ENCODE data around the gene PIGC. TPM values are rescaled to one million over a fixed set of nuclear protein-coding genes. Genes with fewer than 3 reads are reported as not detected.

The PIGC gene
- total RNA-seq = 21.3 and 25.7 TPM in 2 replicates
- 17.4 TPM for polyA plus RNA-seq (2012)

DNA sequence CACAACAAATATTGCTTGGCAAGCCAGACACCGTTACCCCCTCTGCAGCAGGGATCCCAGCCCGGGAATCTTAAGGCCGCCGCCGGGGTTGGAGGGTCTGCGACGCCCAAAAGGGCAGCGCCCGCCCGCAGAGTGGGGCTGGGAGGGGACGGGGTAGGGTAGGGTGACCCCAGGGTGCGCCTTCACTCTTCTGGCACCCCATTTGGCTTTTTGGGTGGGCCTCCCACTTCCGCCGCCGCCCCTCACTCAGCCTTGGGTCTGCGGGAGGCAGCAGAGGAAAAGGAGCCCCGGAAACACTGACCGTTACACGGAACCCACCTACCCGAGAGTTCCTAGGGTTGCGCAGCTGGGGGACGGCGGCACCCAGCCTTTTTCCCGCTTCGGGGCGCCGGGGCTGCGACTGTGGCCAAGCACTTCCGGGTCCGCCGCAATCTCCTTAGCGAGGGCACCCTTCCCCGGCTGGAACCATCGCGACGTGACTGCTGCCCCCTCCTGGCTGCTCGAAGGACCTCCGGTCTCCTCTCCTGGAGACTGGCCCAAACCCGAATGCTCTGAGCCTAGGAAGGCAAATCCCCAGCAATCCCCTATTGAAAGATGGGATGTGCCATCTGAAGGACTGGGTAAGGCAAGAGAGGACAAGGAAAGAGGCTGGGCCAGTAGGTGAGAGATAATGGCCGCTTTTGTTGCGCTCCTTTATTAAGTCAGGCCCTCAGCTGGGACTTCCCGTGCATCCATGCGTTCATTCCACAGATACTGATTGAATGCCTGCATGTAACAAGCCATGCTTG is at the start of gene PIGC:
Gene PIGC (minus strand): TSS at position 404 of the 788 bp plus-strand sequence. CDS start 1,447 bp downstream, outside the sequence.
- peak; percentile 91 for DNase-seq (ENCODE audit: low read depth)

DNA sequence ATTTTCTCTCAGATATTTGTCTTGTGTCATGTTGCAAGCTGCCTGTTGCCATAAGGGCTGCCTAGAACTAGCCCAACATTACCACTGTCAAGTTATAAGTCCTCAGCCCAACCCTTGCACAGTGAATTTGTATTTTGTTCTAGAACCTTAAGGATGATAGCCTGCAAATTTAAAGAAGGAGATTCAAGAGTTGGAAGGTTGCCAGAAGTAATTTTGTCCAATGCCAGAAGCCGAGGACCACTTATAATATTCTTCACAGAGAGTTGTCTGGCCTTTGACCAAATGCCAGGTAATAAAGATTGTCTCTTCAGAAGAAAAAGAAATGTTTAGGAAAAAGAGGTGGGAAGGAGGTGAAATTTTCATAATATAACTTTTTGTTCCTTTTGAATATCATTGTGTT is 48.6 kb upstream of the PIGC start:
- DNase-seq (ENCODE audit: low read depth) = no peak

- DNase-seq (ENCODE audit: low read depth) = no peak
Observed at GRCh38 chr1:172489847-172490246, 46.0 kb upstream of the PIGC start.

DNA sequence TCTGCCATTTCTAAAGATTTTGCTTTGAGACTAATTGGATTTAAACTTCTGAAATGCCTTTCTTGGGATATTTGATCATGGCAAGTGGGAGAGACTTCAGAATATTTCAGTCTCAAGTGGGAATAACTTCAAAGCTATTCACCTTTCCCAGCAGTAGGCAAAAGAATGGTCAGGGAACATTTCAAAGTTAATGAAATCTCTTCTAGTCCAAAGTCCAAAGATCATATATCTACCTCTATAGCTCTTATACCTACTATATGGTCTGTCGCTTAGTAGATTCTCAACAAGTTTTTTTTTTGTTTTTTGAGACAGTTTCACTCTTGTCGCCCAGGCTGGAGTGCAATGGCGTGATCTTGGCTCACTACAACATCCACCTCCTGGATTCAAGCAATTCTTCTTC is 44.5 kb upstream of the PIGC start:
- no peak for DNase-seq (ENCODE audit: low read depth)

GRCh38 chr1:172487550-172487949 is 43.7 kb upstream of the PIGC start:
- no peak for DNase-seq (ENCODE audit: low read depth)

- DNase-seq (ENCODE audit: low read depth) = no peak
Observed at GRCh38 chr1:172486805-172487454, 43.1 kb upstream of the PIGC start.

GRCh38 chr1:172485626-172486025 is 41.8 kb upstream of the PIGC start:
- DNase-seq (ENCODE audit: low read depth) = no peak

DNA sequence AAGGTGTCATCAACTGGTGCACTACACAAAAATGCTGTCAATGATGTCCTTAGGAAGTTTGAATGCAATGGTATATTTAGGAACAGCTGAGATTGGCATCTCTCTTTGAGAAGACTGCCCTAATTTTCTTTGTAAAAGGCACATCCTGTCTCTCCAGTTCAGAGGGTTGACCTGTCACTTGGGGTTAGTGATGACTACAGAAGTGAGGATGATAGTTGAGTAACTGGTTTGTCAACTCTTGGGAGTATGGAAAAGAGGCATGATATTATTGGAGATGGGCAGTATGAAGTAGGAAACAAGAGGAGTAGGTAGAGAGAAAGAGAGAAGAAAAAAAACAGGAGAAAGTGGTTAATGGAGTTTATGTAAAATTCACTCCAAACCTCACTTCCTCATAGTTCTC is 40.4 kb upstream of the PIGC start:
- DNase-seq (ENCODE audit: low read depth) = no peak

- no peak for DNase-seq (ENCODE audit: low read depth)
Observed at GRCh38 chr1:172483448-172483847, 39.6 kb upstream of the PIGC start.

DNA sequence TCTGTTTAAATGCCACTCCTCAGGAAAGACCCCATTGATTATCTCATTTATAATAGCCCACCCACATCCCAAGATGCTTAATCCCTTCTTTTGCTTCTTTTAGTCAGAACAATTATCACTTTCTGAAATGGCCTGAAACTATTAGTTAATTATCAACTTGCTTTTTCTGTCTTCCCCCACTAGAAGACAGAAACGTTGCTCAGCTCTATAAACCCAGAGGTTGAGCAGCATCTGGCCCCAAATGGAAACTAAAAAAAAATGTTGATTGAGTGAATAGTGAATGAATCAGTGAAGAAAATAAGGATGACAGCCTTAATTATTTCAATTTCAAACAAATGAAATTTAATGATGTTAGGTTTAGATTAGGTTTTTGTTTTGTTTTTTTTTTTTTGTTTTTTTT is 38.2 kb upstream of the PIGC start:
- no peak for DNase-seq (ENCODE audit: low read depth)

DNA sequence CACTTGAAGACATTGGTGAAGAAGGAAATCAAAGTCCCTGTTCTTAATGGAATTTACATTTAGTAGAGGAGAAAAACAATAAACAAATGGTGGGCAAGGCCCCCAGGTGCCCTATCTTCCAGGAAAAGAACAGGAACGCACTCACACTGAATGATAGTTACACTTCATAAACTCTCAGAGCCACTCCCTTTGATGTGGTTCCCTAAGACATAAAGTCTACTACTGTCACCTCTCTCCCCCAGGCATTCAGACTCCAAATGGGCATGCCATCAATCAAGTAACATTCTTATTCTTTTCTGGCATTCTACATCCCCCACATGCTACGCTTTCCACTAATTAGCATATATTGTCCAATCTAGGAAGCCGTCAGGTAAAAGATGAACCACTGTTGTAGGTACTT is 36.6 kb upstream of the PIGC start:
- DNase-seq (ENCODE audit: low read depth) = no peak

GRCh38 chr1:172478485-172478884 is 34.6 kb upstream of the PIGC start:
- no peak for DNase-seq (ENCODE audit: low read depth)

GRCh38 chr1:172477741-172478140 is 33.9 kb upstream of the PIGC start:
- DNase-seq (ENCODE audit: low read depth) = no peak

DNA sequence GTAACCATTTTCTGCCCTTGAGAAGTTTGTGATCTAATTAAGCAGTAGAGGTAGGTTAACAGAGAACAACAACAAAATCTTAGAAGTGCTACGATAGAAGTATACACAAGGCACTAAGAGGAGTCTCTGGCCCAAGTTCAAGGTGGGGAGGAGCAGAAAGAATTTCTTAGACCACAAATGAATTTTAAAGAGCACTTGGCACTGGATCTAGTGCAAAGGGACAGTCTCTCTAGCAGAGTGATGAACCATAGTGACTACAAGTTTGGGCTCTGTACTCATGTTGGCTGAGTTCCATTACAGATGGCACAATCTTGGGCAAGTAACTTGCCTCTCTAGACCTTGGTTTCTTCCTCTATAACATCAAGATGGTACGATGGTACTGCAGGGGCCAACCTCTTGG is 33.3 kb upstream of the PIGC start:
- no peak for DNase-seq (ENCODE audit: low read depth)

GRCh38 chr1:172476218-172476811 is 32.4 kb upstream of the PIGC start:
- no peak for DNase-seq (ENCODE audit: low read depth)

DNA sequence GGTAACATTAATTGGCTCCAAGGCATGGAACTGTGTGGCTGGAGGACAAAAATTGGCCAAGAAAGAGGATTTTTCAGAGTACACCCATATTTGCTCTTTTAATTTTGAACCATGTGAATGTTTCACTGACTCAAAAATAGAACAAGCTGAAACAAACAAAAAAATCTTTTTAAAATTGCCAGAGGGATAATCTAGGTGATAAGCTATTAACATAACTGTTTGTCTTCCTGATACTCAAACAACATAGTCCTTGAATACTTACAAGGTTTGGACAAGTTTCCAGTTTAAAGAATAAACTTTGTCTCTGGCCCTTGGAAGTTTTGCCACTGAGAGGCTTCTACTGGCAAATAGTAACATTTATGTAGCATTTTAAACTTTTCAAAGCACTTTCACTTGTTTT is 30.0 kb upstream of the PIGC start:
- DNase-seq (ENCODE audit: low read depth) = no peak

DNA sequence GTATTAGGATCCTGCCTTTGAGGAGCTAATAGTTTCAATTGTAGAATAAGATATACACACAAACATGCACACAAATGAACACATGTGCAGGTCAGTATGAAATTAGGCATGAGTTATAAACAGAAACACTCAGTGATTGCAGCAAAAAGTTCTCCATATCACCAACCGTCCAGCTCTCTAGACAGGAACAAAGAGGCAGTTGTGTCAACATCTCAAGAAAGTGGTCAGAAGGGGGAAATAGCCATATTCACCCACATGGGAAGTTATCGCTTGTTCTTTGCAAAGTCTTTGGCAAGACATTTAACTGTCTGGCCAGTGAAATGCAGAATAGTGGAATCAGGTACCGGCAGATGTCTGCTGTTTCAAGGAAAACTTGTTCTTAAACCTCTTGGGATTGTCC is 29.4 kb upstream of the PIGC start:
- no peak for DNase-seq (ENCODE audit: low read depth)

- no peak for DNase-seq (ENCODE audit: low read depth)
Observed at GRCh38 chr1:172472495-172472894, 28.6 kb upstream of the PIGC start.

DNA sequence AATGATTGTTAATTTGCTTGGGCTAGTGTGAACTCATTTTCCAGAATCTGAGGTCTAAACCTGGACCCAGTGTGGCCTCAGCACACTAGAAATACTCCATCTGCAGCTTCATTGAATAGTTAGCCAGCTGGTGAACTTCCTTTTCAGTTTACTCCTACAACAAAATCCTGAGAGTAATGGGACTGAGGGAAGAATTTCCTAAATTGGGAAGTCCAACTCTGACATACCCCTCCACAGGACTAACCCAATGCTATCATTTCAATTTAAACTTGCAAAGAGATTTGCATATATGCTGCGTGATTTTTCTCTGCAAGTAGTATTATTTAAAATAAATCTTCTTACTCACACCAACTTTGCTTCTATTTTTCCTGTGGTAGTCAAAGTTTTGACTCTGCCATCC is 27.8 kb upstream of the PIGC start:
- no peak for DNase-seq (ENCODE audit: low read depth)

DNA sequence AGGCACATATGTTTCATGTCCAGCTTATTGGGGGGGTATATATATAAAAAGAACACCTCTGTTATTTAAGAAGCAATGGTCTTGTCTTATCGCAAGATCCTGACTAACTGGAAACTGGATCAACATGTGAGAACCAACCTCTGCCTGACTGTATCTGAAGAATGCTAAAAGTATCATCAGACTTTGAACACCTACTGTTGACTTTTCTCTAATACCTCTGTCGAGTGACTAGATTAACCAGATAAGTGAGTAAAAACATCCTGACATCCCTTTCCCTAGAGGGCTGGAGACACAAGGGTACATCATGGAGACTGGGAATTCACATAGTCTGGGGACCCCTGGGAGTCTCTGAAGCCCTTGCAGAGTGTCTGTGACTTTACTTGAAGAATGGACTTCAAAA is 26.3 kb upstream of the PIGC start:
- DNase-seq (ENCODE audit: low read depth) = no peak

DNA sequence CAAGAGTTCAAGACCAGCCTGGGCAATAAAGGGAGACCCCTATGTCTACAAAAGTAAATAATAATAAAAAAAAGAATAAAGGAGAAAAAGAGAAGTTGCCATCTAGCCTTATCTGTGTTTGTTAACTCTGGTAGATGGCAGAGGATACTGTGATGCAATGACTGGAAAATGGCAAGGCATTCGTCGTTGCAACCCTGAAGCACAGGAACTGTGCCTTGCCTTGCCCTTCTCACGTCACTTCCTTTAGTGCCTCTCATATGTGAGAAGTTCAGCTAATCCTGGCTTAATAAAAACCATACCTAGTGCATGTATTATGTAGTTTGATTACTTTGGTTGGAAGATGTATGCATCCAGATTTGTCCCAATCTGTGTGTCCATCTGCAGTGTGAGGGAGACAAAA is 25.8 kb upstream of the PIGC start:
- no peak for DNase-seq (ENCODE audit: low read depth)

DNA sequence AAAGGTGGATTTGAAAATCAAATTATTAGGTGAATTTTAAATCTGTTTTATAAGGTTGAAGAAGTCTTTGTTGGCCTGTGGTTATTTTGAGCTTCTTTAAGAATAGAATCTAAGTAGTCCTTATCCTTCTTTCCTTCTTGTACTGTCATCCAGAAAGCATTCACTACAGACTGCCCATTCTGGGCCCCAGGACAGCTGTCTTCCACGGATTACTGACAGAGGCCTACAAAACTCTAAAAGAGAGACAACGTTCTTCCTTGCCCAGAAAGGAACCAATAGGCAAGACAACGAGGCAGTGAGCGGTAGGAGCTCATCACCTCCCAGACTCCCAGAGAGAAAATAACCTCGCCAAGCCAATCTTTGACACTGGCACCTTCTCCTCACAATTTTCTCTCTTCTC is 24.4 kb upstream of the PIGC start:
- peak; percentile 92 for DNase-seq (ENCODE audit: low read depth)

DNA sequence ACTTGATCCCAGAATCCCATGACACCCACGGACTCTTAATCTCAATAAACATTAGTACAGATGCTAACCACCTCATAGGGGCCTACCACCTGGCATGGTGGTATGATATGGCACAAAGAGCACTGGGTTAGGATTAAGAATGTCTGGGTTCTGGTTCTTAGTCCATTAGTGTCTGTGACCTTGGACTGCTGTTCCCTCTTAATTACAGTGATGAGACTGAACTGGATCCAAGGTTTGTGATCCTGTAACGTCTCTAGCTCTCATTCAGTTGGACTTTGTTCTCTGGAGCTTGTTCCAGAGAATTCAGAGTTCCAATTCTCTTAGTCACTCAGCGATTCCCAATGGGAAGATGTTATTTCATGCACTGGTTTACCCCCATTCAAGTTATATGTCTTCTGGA is 23.6 kb upstream of the PIGC start:
- DNase-seq (ENCODE audit: low read depth) = peak; percentile 43
